Amniotic epithelial cell (primary cell): Measurements from ENCODE around the gene CYP4F22.

Experiments used
- DNase-seq: peaks from one replicate; pipeline ENCODE4 v3.0.0-alpha.2; 2010; ENCODE audit warnings: low read depth

The CYP4F22 gene

GRCh38 chr19:15534957-15535864 is 26.9 kb downstream of the CYP4F22 start:
- DNase-seq: no peak

- DNase-seq: no peak
Measured at GRCh38 chr19:15536350-15536749, 28.0 kb downstream of the CYP4F22 start.

- DNase-seq: peak; percentile 14
Measured at GRCh38 chr19:15538774-15539173, 30.4 kb downstream of the CYP4F22 start.

GRCh38 chr19:15539638-15540037 is 31.3 kb downstream of the CYP4F22 start:
- no peak for DNase-seq

- DNase-seq: no peak
Measured at GRCh38 chr19:15540435-15540834, 32.1 kb downstream of the CYP4F22 start.

GRCh38 chr19:15544283-15544682 is 36.0 kb downstream of the CYP4F22 start:
- DNase-seq: no peak

GRCh38 chr19:15544970-15545369 is 36.6 kb downstream of the CYP4F22 start:
- DNase-seq: no peak

GRCh38 chr19:15548648-15549047 is 40.3 kb downstream of the CYP4F22 start:
- no peak for DNase-seq

GRCh38 chr19:15549581-15549980 is 41.3 kb downstream of the CYP4F22 start:
- no peak for DNase-seq

GRCh38 chr19:15550273-15550672 is 41.9 kb downstream of the CYP4F22 start:
- DNase-seq: no peak

GRCh38 chr19:15550929-15551292 is 42.6 kb downstream of the CYP4F22 start:
- DNase-seq: no peak

- no peak for DNase-seq
Measured at GRCh38 chr19:15551293-15552004, 43.1 kb downstream of the CYP4F22 start.

- no peak for DNase-seq
Measured at GRCh38 chr19:15555021-15555420, 46.7 kb downstream of the CYP4F22 start.

- peak; percentile 79 for DNase-seq
Measured at GRCh38 chr19:15555759-15556633, 47.7 kb downstream of the CYP4F22 start.

- DNase-seq: no peak
Measured at GRCh38 chr19:15556634-15557181, 48.4 kb downstream of the CYP4F22 start.

GRCh38 chr19:15557223-15557622 is 48.9 kb downstream of the CYP4F22 start:
- no peak for DNase-seq

- no peak for DNase-seq
Measured at GRCh38 chr19:15562145-15562544, 53.8 kb downstream of the CYP4F22 start.

- no peak for DNase-seq
Measured at GRCh38 chr19:15562861-15563260, 54.5 kb downstream of the CYP4F22 start.

- DNase-seq: no peak
Measured at GRCh38 chr19:15563325-15563794, 55.0 kb downstream of the CYP4F22 start.

GRCh38 chr19:15563931-15564330 is 55.6 kb downstream of the CYP4F22 start:
- DNase-seq: no peak

- no peak for DNase-seq
Measured at GRCh38 chr19:15564534-15565168, 56.3 kb downstream of the CYP4F22 start.
